GM18861 (cell line): ENCODE measurements around the gene EPN1.

Source experiments
- ATAC-seq: cut with Tn5 transposase; IDR thresholded peaks from one replicate; pipeline ENCODE4 v1.9.1; 2021; ENCODE audit not compliant: unreplicated experiment

The EPN1 gene

DNA sequence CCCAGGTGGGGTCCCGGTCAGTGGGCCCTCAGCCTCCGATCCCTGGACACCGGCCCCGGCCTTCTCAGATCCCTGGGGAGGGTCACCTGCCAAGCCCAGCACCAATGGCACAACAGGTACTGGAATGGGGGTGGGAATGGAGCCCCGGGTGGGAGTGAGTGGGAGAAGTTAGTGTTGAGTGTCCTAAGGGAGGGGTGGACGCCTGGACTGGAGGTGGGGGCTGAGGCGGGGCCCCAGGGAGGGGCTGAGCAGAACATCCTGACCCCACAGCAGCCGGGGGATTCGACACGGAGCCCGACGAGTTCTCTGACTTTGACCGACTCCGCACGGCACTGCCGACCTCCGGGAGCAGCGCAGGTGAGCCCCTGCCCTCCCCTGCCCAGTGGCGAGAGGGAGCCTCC is 17.7 kb downstream of the EPN1 start:
- ATAC-seq, result no peak

- no peak for ATAC-seq
These were observed 18.4 kb downstream of the EPN1 start for GRCh38 chr19:55693336-55693974.

- no peak for ATAC-seq
These were observed 19.2 kb downstream of the EPN1 start for GRCh38 chr19:55694241-55694655.

GRCh38 chr19:55694656-55695491 is 19.8 kb downstream of the EPN1 start:
- ATAC-seq, result no peak

GRCh38 chr19:55695511-55696290 is 20.7 kb downstream of the EPN1 start:
- ATAC-seq, result no peak

GRCh38 chr19:55696301-55697068 is 21.5 kb downstream of the EPN1 start:
- ATAC-seq, result no peak

DNA sequence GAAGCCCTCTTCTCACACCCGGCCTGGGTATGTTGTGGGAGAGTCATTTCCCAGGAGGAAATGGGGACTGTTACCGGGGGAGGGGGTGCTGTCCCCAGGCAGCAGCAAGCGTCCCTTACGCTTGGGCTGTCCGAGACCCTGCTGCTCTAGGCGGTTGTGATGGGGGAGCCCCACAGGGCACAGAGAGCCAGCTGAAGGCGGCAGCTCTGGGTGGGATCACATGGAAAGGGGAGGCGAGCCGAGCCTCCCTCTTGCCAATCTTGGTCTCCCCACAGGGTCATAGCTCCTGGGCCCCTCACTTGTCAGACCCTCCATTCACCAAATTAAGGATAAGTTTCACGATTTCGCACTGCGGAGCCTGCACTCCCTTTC is 22.0 kb downstream of the EPN1 start:
- no peak for ATAC-seq

GRCh38 chr19:55697698-55698097 is 22.7 kb downstream of the EPN1 start:
- ATAC-seq, result no peak

DNA sequence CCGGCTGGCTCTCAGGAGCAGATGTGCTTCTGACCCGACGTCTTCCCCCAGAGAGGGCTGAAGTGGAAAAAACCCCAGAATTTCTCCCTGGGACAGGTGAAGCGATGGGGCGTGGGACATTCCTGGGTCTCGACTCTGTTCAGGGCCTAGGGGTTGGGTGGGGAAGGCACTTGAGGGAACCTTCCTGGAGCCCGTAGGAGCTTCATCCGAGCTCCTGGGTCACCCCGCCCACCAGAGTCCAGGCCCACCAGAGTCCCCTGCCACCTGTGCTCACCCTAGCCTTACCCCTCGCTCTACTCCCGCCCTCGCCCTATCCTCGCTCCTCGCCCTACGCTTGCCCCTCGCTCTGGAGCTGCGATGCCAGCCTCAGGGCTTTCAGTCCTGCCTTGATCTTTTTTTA is 23.2 kb downstream of the EPN1 start:
- no peak for ATAC-seq

- no peak for ATAC-seq
These were observed 24.2 kb downstream of the EPN1 start for GRCh38 chr19:55699221-55699620.

DNA sequence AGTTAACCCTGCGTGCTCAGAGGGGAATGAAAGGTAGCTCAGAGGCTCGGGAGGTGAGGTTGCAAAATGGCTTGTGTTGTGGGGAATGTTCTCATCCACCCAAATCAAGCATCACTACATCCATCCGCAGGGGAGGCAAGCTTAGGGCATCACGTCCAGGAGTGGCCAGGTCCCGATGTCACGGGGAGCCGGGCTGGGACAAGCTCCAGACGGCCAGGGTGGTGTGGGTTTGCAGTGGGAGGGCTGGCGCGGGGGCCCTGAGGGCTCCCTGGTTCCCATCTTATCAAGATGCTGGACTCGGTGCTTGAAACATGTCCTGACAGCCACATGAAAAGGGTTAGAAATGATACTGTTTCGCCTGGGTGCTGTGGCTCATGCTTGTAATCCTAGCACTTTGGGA is 25.8 kb downstream of the EPN1 start:
- no peak for ATAC-seq

DNA sequence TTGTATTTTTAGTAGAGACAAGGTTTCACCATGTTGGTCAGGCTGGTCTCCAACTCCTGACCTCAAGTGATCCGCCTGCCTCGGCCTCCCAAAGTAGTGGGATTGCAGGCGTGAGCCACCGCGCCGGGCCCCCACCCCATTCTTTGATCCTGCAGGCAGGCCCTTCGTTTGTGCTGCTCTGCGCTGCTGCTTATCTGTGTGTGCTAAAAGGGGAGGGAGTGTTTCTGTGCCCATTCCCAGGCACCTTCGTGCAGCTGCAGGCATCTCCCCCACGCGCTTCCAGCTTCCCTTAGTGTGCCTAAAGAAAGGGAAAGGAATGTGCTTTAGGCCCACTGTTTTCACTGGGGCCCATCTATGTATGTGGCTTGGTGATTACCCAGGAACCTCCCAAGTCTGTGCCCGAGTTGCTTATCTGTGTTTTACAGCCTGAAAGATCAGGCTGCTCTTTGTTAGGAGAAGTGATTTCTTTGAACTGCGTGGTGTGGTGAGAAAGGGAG is 27.2 kb downstream of the EPN1 start:
- ATAC-seq, result no peak

DNA sequence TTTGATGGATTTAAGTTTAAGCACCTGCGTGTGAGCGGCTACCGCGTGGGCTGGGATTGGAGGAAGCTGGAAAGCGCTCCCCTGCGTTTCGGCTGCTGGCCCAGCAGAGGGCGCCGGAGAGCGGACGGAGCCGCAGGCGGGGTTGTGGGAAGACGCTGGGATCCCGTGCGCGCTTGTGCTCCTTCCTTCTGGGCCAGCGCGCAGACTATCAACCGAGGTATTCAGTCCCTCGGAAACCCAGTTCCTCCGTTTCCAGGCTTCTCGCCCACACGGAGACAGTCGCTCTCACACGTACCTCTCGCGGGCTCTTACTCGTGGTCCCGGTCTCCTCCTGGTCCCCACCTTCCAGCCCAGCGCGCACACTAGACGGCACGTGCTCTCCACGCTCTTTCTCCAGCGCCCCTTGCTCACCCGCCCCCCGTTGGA is 28.8 kb downstream of the EPN1 start:
- ATAC-seq, result no peak

GRCh38 chr19:55704494-55705245 is 29.6 kb downstream of the EPN1 start:
- ATAC-seq, result no peak

GRCh38 chr19:55705972-55706371 is 30.9 kb downstream of the EPN1 start:
- ATAC-seq, result no peak

DNA sequence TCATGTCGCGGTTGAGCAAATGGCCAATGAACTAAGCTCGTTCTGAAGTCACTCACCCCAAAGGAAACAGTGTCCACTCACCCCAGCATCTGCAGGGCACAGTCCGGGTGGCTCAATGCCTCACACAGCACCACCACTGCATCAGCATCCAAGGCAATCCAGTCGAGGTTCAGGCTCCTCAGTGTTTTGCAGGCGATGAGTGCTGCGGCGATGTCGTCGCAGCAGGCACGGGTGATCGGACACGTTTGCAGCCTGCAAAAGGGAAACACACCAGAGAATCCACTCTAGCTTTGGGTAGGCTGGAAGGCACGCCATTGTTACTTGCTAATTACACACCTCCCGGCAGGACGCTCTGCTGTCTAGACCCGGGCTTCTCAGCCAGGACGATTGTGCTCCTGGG is 36.7 kb downstream of the EPN1 start:
- no peak for ATAC-seq

DNA sequence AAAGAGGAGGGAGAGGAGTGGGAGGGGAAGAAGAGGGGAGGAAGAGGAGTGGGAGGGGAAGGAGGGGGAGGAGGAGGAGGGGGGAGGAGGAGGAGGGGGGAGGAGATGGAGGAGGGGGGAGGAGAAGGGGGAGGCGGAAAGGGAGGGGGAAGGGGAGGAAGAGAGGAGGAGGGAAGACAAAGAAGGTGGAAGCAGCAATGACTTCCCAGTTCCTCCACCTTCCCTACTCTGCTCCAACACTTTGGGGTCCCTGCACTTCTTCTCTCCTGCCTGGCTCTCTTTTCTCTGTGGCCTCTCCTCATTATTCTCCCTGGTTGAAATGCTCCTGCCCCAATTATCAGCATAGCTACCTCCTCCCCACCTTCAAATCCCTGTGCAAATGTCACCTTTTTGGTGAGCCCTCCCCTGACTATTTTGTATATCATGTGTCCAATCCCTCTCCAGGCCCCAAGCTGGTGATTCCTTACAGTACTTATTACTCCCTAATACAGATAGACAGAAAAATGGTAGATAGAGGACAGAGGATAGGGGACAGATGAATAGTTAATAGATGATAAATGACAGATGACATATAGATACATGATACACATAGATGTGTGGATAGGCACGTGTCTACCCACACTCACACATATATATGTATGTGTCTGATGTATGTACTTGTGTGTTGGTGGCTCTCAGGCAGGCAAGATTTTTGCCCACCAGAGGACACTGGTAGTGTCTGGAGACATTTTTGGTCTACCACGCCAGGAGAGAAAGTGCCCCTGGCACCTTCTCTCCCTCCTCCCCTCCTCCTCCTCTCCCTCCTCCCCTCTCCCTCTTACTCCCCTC is 38.0 kb downstream of the EPN1 start:
- ATAC-seq, result no peak

DNA sequence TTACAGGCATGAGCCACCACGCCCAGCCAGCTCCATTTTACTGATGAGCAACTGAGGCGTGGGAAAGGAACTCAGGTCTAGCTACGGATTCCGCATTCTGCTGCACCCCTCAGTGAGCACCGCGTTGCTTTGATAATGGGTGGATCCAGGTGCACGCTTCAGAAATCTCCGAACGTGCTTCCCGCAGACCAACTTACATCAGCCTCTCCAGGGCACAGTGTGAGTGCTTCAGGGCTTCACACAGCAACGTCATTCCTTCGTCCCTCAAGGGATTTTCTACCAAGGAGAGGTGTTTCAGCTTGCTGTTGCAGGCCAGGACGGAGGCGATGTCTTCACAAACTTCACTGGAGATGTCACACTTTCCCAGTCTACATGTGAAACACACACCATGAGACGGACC is 41.5 kb downstream of the EPN1 start:
- ATAC-seq, result no peak

DNA sequence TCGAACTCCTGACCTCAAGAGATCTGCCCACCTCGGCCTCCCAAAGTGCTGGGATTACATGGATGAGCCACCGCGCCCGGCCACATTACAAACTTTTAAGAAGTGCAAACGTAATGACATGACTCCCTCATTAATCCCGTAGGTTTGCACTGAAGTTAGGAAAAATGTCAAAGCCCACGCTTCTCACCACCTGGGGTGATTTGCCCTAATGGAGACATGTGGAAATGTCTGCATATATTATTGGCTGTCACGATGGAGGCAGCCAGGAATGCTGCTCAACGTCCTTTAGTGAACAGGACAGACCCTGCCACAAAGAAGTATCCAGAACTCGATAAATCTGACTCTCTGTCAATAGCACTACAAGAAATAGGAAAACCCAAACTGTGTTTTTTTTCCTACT is 42.2 kb downstream of the EPN1 start:
- no peak for ATAC-seq
